T-helper 1 cell treated with Interleukin-12 subunit alpha and Interleukin-12 subunit beta and Interleukin-4 antibody, amounts not matched to agents 30 μg/mL and 1 μg/mL, for 36 hours (primary cell): ENCODE results near the gene COL1A1.

Experiments
- H3K27ac Mint-ChIP-seq: one replicate; pipeline ENCODE4 v1.8.0; 2021; ENCODE audit warnings: mild to moderate bottlenecking, mixed read lengths
- H3K27me3 Mint-ChIP-seq: one replicate; pipeline ENCODE4 v1.8.0; 2021; ENCODE audit warnings: low read depth, mixed read lengths
- H3K36me3 Mint-ChIP-seq: one replicate; pipeline ENCODE4 v1.8.0; 2021; ENCODE audit warnings: low read depth, mixed read lengths
- H3K4me1 Mint-ChIP-seq: one replicate; pipeline ENCODE4 v1.8.0; 2021; ENCODE audit warnings: low read depth, mixed read lengths
- H3K4me3 Mint-ChIP-seq: one replicate; pipeline ENCODE4 v1.8.0; 2021; ENCODE audit warnings: mild to moderate bottlenecking, moderate library complexity, mixed read lengths
- H3K9me3 Mint-ChIP-seq: one replicate; pipeline ENCODE4 v1.8.0; 2021; ENCODE audit warnings: mixed read lengths

COL1A1 gene

GRCh38 chr17:50188531-50188920 lies 12.9 kb downstream of the COL1A1 start:
- no peaks in the 10 kb centered on the region for H3K9me3 Mint-ChIP-seq
- no peak overlapping the region for H3K4me3 Mint-ChIP-seq
- no peaks in the 10 kb centered on the region for H3K36me3 Mint-ChIP-seq
- peaks cover 7% of the 10 kb centered on the region for H3K4me1 Mint-ChIP-seq
- H3K27me3 Mint-ChIP-seq = no peaks in the 10 kb centered on the region
- no peak overlapping the region for H3K27ac Mint-ChIP-seq

GRCh38 chr17:50187751-50188530 lies 13.5 kb downstream of the COL1A1 start:
- no peak overlapping the region for H3K4me3 Mint-ChIP-seq
- H3K4me1 Mint-ChIP-seq = peaks cover 10% of the 10 kb centered on the region
- H3K27ac Mint-ChIP-seq = no peak overlapping the region
- no peaks in the 10 kb centered on the region for H3K27me3 Mint-ChIP-seq
- H3K36me3 Mint-ChIP-seq = no peaks in the 10 kb centered on the region
- H3K9me3 Mint-ChIP-seq = no peaks in the 10 kb centered on the region

GRCh38 chr17:50187394-50187725 lies 14.1 kb downstream of the COL1A1 start:
- no peaks in the 10 kb centered on the region for H3K27me3 Mint-ChIP-seq
- H3K36me3 Mint-ChIP-seq = no peaks in the 10 kb centered on the region
- peaks cover 13% of the 10 kb centered on the region for H3K4me1 Mint-ChIP-seq
- no peak overlapping the region for H3K27ac Mint-ChIP-seq
- H3K4me3 Mint-ChIP-seq = no peak overlapping the region
- no peaks in the 10 kb centered on the region for H3K9me3 Mint-ChIP-seq

- H3K27me3 Mint-ChIP-seq = peaks cover under 1% of the 10 kb centered on the region
- no peaks in the 10 kb centered on the region for H3K9me3 Mint-ChIP-seq
- no peak overlapping the region for H3K27ac Mint-ChIP-seq
- H3K36me3 Mint-ChIP-seq = no peaks in the 10 kb centered on the region
- H3K4me3 Mint-ChIP-seq = no peak overlapping the region
- peaks cover 16% of the 10 kb centered on the region for H3K4me1 Mint-ChIP-seq
Observed at GRCh38 chr17:50186661-50187393, 14.6 kb downstream of the COL1A1 start.

GRCh38 chr17:50185631-50186471 lies 15.6 kb downstream of the COL1A1 start:
- peaks cover 19% of the 10 kb centered on the region for H3K4me1 Mint-ChIP-seq
- no peak overlapping the region for H3K27ac Mint-ChIP-seq
- H3K36me3 Mint-ChIP-seq = no peaks in the 10 kb centered on the region
- H3K9me3 Mint-ChIP-seq = no peaks in the 10 kb centered on the region
- H3K4me3 Mint-ChIP-seq = no peak overlapping the region
- H3K27me3 Mint-ChIP-seq = peaks cover 4% of the 10 kb centered on the region

- Mint-ChIP-seq H3K4me1 (peaks cover 19% of the 10 kb centered on the region), H3K27ac (no peak overlapping the region)
Observed at GRCh38 chr17:50184611-50185398, 16.6 kb downstream of the COL1A1 start.

GRCh38 chr17:50184064-50184463 lies 17.4 kb downstream of the COL1A1 start:
- H3K27ac Mint-ChIP-seq = peak overlapping the region; percentile 37
- peaks cover 19% of the 10 kb centered on the region for H3K4me1 Mint-ChIP-seq
- H3K36me3 Mint-ChIP-seq = no peaks in the 10 kb centered on the region
- H3K9me3 Mint-ChIP-seq = no peaks in the 10 kb centered on the region
- H3K27me3 Mint-ChIP-seq = peaks cover 4% of the 10 kb centered on the region
- H3K4me3 Mint-ChIP-seq = peak overlapping the region; percentile 52

More at GRCh38 chr17:50184611-50185398, 16.6 kb downstream of the COL1A1 start:
- no peak overlapping the region for H3K4me3 Mint-ChIP-seq
- H3K27me3 Mint-ChIP-seq = peaks cover 4% of the 10 kb centered on the region
- H3K36me3 Mint-ChIP-seq = no peaks in the 10 kb centered on the region
- no peaks in the 10 kb centered on the region for H3K9me3 Mint-ChIP-seq

GRCh38 chr17:50183421-50183994 lies 17.9 kb downstream of the COL1A1 start:
- peak overlapping the region; percentile 52 for H3K4me3 Mint-ChIP-seq
- H3K27ac Mint-ChIP-seq = peak overlapping the region; percentile 37
- no peaks in the 10 kb centered on the region for H3K9me3 Mint-ChIP-seq
- peaks cover 21% of the 10 kb centered on the region for H3K4me1 Mint-ChIP-seq
- no peaks in the 10 kb centered on the region for H3K36me3 Mint-ChIP-seq
- H3K27me3 Mint-ChIP-seq = peaks cover 5% of the 10 kb centered on the region

GRCh38 chr17:50182783-50183420 lies 18.5 kb downstream of the COL1A1 start:
- H3K27me3 Mint-ChIP-seq = peaks cover 8% of the 10 kb centered on the region
- no peaks in the 10 kb centered on the region for H3K9me3 Mint-ChIP-seq
- no peak overlapping the region for H3K4me3 Mint-ChIP-seq
- peak overlapping the region; percentile 51 for H3K27ac Mint-ChIP-seq
- H3K36me3 Mint-ChIP-seq = no peaks in the 10 kb centered on the region
- peaks cover 26% of the 10 kb centered on the region for H3K4me1 Mint-ChIP-seq

- Mint-ChIP-seq H3K4me1 (peaks cover 26% of the 10 kb centered on the region), H3K9me3 (no peaks in the 10 kb centered on the region), H3K36me3 (no peaks in the 10 kb centered on the region), H3K27me3 (peaks cover 8% of the 10 kb centered on the region), H3K27ac (no peak overlapping the region), H3K4me3 (no peak overlapping the region)
Observed at GRCh38 chr17:50181591-50182560, 19.6 kb downstream of the COL1A1 start.

GRCh38 chr17:50181144-50181543 lies 20.3 kb downstream of the COL1A1 start:
- no peaks in the 10 kb centered on the region for H3K9me3 Mint-ChIP-seq
- H3K27ac Mint-ChIP-seq = no peak overlapping the region
- H3K4me3 Mint-ChIP-seq = no peak overlapping the region
- H3K36me3 Mint-ChIP-seq = no peaks in the 10 kb centered on the region
- H3K4me1 Mint-ChIP-seq = peaks cover 26% of the 10 kb centered on the region
- H3K27me3 Mint-ChIP-seq = peaks cover 8% of the 10 kb centered on the region

GRCh38 chr17:50180620-50181019 lies 20.8 kb downstream of the COL1A1 start:
- no peaks in the 10 kb centered on the region for H3K9me3 Mint-ChIP-seq
- H3K27me3 Mint-ChIP-seq = peaks cover 8% of the 10 kb centered on the region
- H3K27ac Mint-ChIP-seq = no peak overlapping the region
- H3K4me1 Mint-ChIP-seq = peaks cover 26% of the 10 kb centered on the region
- no peaks in the 10 kb centered on the region for H3K36me3 Mint-ChIP-seq
- H3K4me3 Mint-ChIP-seq = no peak overlapping the region
